HEK293 (cell line): ENCODE measurements around the gene CNTNAP5.

Source experiments
- CTCF ChIA-PET: fragments of 350-600 bp; formaldehyde crosslinking; extraction: SDS; loops from one replicate; lab custom pipeline; 2021; ENCODE audit warnings: antibody characterized with exemption; lab: Yijun Ruan, JAX
- POLR2A ChIA-PET: fragments of 300-600 bp; formaldehyde crosslinking; extraction: SDS; loops from one replicate; lab custom pipeline; 2020; ENCODE audit warnings: antibody characterized with exemption, inconsistent platforms; lab: Yijun Ruan, JAX
- H3K27ac ChIP-seq: fragments of 200-500 bp; sonication (Bioruptor generic); 2 replicates; pipeline ENCODE4 v1.5.1; 2014; ENCODE audit warnings: low read depth, low read length, control low read depth, inconsistent platforms; ENCODE audit errors: extremely low read depth
- H3K36me3 ChIP-seq, 2 experiments: fragments of 200-500 bp in 1 of 2; sonication (Bioruptor generic) in 1 of 2; 1 replicate in 1 of 2; 2 replicates in 1 of 2; pipeline ENCODE4 v1.5.1; 2014 to 2017; ENCODE audit warnings: inconsistent platforms in 2 of 2, low read length in 2 of 2; ENCODE audit not compliant: control insufficient read depth in 2 of 2, insufficient read depth in 1 of 2
- H3K4me1 ChIP-seq: fragments of 200-500 bp; sonication (Bioruptor generic); 2 replicates; pipeline ENCODE4 v1.5.1; 2014; ENCODE audit warnings: mild to moderate bottlenecking, low read length, inconsistent platforms; ENCODE audit not compliant: control insufficient read depth, insufficient read depth
- H3K4me3 ChIP-seq: 2 replicates; pipeline ENCODE4 v1.5.1; 2011; ENCODE audit warnings: low read depth, mild to moderate bottlenecking, control low read depth, low read length, moderate library complexity
- H3K9me3 ChIP-seq: fragments of 200-500 bp; sonication (Bioruptor generic); 2 replicates; pipeline ENCODE4 v1.5.1; 2014; ENCODE audit warnings: low read depth, low read length, inconsistent platforms; ENCODE audit not compliant: control insufficient read depth, insufficient read depth
- ELK4 ChIP-seq: IDR thresholded peaks from 2 replicates; pipeline ENCODE4 v1.6.1; 2011; ENCODE audit warnings: mild to moderate bottlenecking, low read depth, low read length, borderline replicate concordance
- SETDB1 ChIP-seq: IDR thresholded peaks from one replicate; pipeline ENCODE4 v1.6.1; 2017; ENCODE audit warnings: mild to moderate bottlenecking, low read length, moderate library complexity, mixed read lengths; ENCODE audit not compliant: insufficient read length
- YY2 ChIP-seq: fragments of 450-650 bp; formaldehyde crosslinking; IDR thresholded peaks from 2 replicates; pipeline ENCODE4 v1.5.1; 2016; ENCODE audit warnings: missing biosample characterization, missing genetic modification characterization
- ZBTB11 ChIP-seq: fragments of 450-650 bp; formaldehyde crosslinking; conservative IDR thresholded peaks from 2 replicates; pipeline ENCODE4 v1.5.1; 2016; ENCODE audit warnings: low read depth, missing biosample characterization, missing genetic modification characterization
- ZBTB21 ChIP-seq: fragments of 450-650 bp; formaldehyde crosslinking; IDR thresholded peaks from 2 replicates; pipeline ENCODE4 v1.5.1; 2017; ENCODE audit warnings: missing biosample characterization, missing genetic modification characterization
- ZFHX2 ChIP-seq: fragments of 450-650 bp; formaldehyde crosslinking; conservative IDR thresholded peaks from 2 replicates; pipeline ENCODE4 v1.5.1; 2016; ENCODE audit warnings: missing biosample characterization, missing genetic modification characterization
- ZNF175 ChIP-seq: fragments of 450-650 bp; formaldehyde crosslinking; IDR thresholded peaks from 2 replicates; pipeline ENCODE4 v1.5.1; 2016; ENCODE audit warnings: missing biosample characterization, missing genetic modification characterization
- ZNF18 ChIP-seq: fragments of 450-650 bp; formaldehyde crosslinking; IDR thresholded peaks from 2 replicates; pipeline ENCODE4 v1.5.1; 2016; ENCODE audit warnings: missing biosample characterization, missing genetic modification characterization
- ZNF221 ChIP-seq: fragments of 450-650 bp; formaldehyde crosslinking; IDR thresholded peaks from 2 replicates; pipeline ENCODE4 v1.5.1; 2017; ENCODE audit warnings: missing biosample characterization, missing genetic modification characterization, borderline replicate concordance
- ZNF335 ChIP-seq: fragments of 450-650 bp; formaldehyde crosslinking; conservative IDR thresholded peaks from 2 replicates; pipeline ENCODE4 v1.5.1; 2016; ENCODE audit warnings: missing biosample characterization, missing genetic modification characterization
- ZNF549 ChIP-seq: fragments of 450-650 bp; IDR thresholded peaks from 2 replicates; pipeline ENCODE4 v1.5.1; 2018; ENCODE audit warnings: missing biosample characterization, missing genetic modification characterization, mild to moderate bottlenecking, inconsistent platforms, moderate library complexity
- ZNF677 ChIP-seq: fragments of 450-650 bp; IDR thresholded peaks from 2 replicates; pipeline ENCODE4 v1.5.0; 2018; ENCODE audit warnings: missing biosample characterization, mild to moderate bottlenecking, missing genetic modification characterization, moderate library complexity
- ZNF768 ChIP-seq: fragments of 450-650 bp; formaldehyde crosslinking; IDR thresholded peaks from 2 replicates; pipeline ENCODE4 v1.5.1; 2018; ENCODE audit warnings: missing biosample characterization, mild to moderate bottlenecking, missing genetic modification characterization
- ZNF791 ChIP-seq: fragments of 450-650 bp; formaldehyde crosslinking; IDR thresholded peaks from 2 replicates; pipeline ENCODE4 v1.5.1; 2016; ENCODE audit warnings: missing biosample characterization, missing genetic modification characterization
- TF ChIP-seq, protein P1 (sequence below): fragments of 450-650 bp; formaldehyde crosslinking; IDR thresholded peaks from 2 replicates; pipeline ENCODE4 v1.5.1; 2016; ENCODE audit warnings: missing biosample characterization, missing genetic modification characterization

CNTNAP5 gene

DNA sequence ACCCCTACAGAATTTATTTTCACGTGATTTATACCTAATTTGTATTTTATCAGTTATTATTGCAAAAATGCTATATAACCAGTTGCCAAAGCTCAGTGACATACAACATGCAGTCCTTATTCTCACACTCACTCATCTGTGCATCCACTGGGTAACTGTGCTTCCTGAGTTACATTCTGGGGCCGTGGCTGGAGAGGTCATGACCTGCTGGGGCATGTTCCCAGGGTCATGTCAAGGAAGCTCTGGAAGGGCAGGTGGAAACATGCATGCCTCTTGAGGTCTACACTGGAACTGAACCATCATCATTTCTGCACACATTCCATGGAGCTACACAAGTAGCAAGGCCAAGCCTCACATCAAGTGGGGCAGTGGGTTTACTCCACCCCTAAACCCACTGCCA lies 715.5 kb downstream of the CNTNAP5 start (continued):
- no peak for TF ChIP-seq ZBTB11 (tag by site-specific recombination)

DNA sequence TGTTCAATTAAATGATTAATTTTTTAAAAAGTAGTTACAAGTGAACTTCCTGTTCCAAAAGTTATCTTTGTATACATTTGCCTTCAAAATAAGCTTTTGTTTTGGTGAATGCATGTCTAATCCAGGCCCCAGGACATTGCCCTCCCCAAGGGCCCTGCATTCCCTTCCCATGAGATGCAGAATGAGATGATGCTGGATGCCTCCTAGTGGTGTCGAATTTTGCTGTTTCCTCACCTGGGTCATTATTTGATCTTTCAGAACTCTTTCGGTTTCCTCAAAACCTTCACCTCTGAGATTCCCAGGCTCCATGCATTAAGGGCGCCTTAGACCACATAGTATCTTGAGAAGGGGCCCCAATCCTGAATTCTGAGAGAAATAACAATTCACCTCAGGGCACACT lies 728.8 kb downstream of the CNTNAP5 start:
- no peaks in the 10 kb centered on the region for H3K36me3 ChIP-seq
- H3K9me3 ChIP-seq: no peaks in the 10 kb centered on the region
- CTCF ChIA-PET: no interaction called here
- no peak overlapping the region for H3K4me3 ChIP-seq
- no peak overlapping the region for H3K27ac ChIP-seq
- TF ChIP-seq ZBTB21 (tag by site-specific recombination) (no peak), ZNF221 (tag by site-specific recombination) (no peak), ZNF175 (tag by site-specific recombination) (no peak), YY2 (no peak)
- H3K4me1 ChIP-seq: no peaks in the 10 kb centered on the region
- POLR2A ChIA-PET: no interaction called here

DNA sequence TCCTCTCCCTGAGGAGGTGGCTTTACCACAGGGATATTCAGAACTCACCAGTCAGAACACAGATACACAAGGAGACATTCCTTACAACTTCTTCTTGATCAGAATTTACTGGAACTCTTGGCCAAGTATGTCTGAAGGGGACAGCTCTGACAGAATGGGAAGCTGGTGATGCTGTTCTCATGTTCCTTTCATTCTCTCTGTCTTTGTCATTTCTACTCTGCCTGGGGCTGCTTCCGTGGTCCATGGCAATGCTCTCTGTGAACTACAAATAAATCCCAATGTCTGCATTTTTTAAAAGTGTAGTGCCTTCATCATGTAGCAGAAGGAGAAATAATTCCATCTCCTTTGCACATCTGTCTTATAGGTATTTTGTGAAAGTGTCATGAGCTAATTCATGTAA lies 730.3 kb downstream of the CNTNAP5 start:
- H3K4me1 ChIP-seq: no peaks in the 10 kb centered on the region
- ChIA-PET POLR2A (no interaction called here), CTCF (no interaction called here)
- H3K27ac ChIP-seq: no peak overlapping the region
- H3K9me3 ChIP-seq: no peaks in the 10 kb centered on the region
- no peaks in the 10 kb centered on the region for H3K36me3 ChIP-seq
- no peak overlapping the region for H3K4me3 ChIP-seq
- no peak for TF ChIP-seq ZNF791 (tag by site-specific recombination)
- no peak for TF ChIP-seq ELK4
- TF ChIP-seq ZNF677 (tag by site-specific recombination): no peak
- no peak for TF ChIP-seq ZFHX2 (tag by site-specific recombination)
- no peak for TF ChIP-seq ZNF335 (tag by site-specific recombination)
- TF ChIP-seq ZNF221 (tag by site-specific recombination): no peak
- no peak for TF ChIP-seq ZNF18
- no peak for TF ChIP-seq ZNF549 (tag by site-specific recombination)
- no peak for TF ChIP-seq ZNF768
- TF ChIP-seq, protein P1, sequence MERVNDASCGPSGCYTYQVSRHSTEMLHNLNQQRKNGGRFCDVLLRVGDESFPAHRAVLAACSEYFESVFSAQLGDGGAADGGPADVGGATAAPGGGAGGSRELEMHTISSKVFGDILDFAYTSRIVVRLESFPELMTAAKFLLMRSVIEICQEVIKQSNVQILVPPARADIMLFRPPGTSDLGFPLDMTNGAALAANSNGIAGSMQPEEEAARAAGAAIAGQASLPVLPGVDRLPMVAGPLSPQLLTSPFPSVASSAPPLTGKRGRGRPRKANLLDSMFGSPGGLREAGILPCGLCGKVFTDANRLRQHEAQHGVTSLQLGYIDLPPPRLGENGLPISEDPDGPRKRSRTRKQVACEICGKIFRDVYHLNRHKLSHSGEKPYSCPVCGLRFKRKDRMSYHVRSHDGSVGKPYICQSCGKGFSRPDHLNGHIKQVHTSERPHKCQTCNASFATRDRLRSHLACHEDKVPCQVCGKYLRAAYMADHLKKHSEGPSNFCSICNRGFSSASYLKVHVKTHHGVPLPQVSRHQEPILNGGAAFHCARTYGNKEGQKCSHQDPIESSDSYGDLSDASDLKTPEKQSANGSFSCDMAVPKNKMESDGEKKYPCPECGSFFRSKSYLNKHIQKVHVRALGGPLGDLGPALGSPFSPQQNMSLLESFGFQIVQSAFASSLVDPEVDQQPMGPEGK: no peak
- TF ChIP-seq SETDB1: no peak
